Uterus (tissue), 4 donors: ENCODE results near the gene PLA2G4F. TPM values are rescaled to one million over a fixed set of nuclear protein-coding genes. Genes with fewer than 3 reads are reported as not detected.

Experiments used
- DNase-seq, 2 donors: peaks; one replicate each; pipeline ENCODE4 v3.0.0-alpha.2; 2019 to 2020
- H3K27ac ChIP-seq, 2 donors: fragments of 200-600 bp; sonication (generic); 1 replicate in 1 of 2; 2 replicates in 1 of 2; pipeline ENCODE4 v1.5.1; 2016 to 2018
- H3K27me3 ChIP-seq, 2 donors: fragments of 200-600 bp; sonication (generic); one replicate each; pipeline ENCODE4 v1.5.1; 2018 to 2019; ENCODE audit warnings: control low read depth in 1 of 2
- H3K36me3 ChIP-seq, 2 donors: fragments of 200-600 bp; sonication (generic); one replicate each; pipeline ENCODE4 v1.5.1; 2019; ENCODE audit warnings: control low read depth in 1 of 2
- H3K4me1 ChIP-seq, 2 donors: fragments of 200-600 bp; sonication (generic); one replicate each; pipeline ENCODE4 v1.5.1; 2018 to 2019; ENCODE audit warnings: control low read depth in 1 of 2
- H3K4me3 ChIP-seq, 2 donors: fragments of 200-600 bp; sonication (generic); 1 replicate in 1 of 2; 2 replicates in 1 of 2; pipeline ENCODE4 v1.5.1; 2018 to 2019; ENCODE audit warnings: mild to moderate bottlenecking in 1 of 2
- H3K9me3 ChIP-seq, 2 donors: fragments of 200-600 bp; sonication (generic); one replicate each; pipeline ENCODE4 v1.5.1; 2019; ENCODE audit warnings: control low read depth in 1 of 2
- CTCF ChIP-seq, 4 experiments: fragments of 200-600 bp in 2 of 4; fragments of 450-650 bp in 2 of 4; sonication (generic) in 2 of 4; IDR thresholded peaks; one replicate each; pipeline ENCODE4 v1.5.1; 2016 to 2019; ENCODE audit warnings: antibody characterized with exemption in 4 of 4, mild to moderate bottlenecking in 2 of 4, moderate library complexity in 1 of 4
- POLR2A ChIP-seq, 2 donors: fragments of 450-650 bp; IDR thresholded peaks; one replicate each; pipeline ENCODE4 v1.6.1; 2016; ENCODE audit warnings: antibody characterized with exemption in 2 of 2, mild to moderate bottlenecking in 1 of 2, moderate library complexity in 1 of 2
- intact Hi-C: fragments of 100-400 bp; cut with DNase I; formaldehyde crosslinking; loops from one replicate; pipeline ENCODE4 v1.15.1; 2023; ENCODE audit warnings: low total_unique reads
- total RNA-seq, 4 donors: library from RNA; depleted of rRNA in 3 of 4; stranded (reverse); fragments of >200 nt in 3 of 4; gene quantifications; one replicate each; pipeline versions ENCODE4 v1.1.0 to v1.2.4, GENCODE V29; 2014 to 2023
- donor health status: DM: yes; HTN: yes; CAD: no.

The PLA2G4F gene
- total RNA-seq, 4 donors from 2014 or later = 0.26 to 1.5 (median 0.29) TPM; not detected in 1

DNA sequence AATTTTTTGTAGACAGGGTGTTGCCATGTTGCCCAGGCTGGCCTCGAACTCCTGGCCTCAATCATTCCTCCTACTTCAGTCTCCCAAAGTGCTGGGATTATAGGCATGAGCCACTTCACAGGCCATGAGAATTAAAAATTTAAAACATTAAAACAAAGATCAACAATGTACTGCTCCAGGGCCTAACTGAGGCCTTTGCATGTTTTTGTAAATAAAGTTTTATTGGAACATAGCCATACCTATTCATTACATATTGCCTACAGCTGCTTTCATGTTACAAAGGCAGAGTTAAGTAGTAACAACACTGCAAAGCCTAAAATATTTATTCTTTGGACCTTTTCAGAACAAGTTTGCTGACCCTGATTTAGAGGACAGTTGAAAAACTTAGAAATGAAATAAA, 42.1 kb upstream of the PLA2G4F start:
- no peak for DNase-seq
- no peaks in the 10 kb centered on the region for H3K36me3 ChIP-seq
- no peak for TF ChIP-seq CTCF (IDR thresholded peaks at IDR 0.05)
- no peak for TF ChIP-seq POLR2A (IDR thresholded peaks at IDR 0.05)
- H3K4me3 ChIP-seq = no peak overlapping the region
- intact Hi-C loops = no loop called here
- H3K27ac ChIP-seq = no peak overlapping the region
- H3K4me1 ChIP-seq = no peaks in the 10 kb centered on the region
- H3K9me3 ChIP-seq = no peaks in the 10 kb centered on the region
- H3K27me3 ChIP-seq = no peaks in the 10 kb centered on the region

DNA sequence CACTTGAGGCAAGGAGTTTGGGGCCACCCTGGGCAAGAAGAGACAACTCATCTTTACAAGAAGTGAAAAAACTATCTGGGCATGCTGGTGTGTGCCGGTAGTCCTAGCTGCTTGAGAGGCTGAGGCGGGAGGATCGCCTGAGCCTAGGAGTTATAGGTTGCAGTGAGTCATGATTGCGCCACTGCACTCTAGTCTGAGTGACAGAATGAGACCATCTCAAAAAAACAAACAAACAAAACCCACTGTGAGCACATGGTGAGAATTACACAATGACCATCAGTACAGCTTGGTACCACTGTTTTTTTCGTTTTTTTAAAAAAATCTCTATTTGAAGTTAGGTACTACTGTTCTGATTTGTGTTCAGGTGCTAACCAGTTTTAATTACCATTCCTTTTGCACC, 38.1 kb upstream of the PLA2G4F start:
- H3K4me1 ChIP-seq = no peaks in the 10 kb centered on the region
- no peak for DNase-seq
- intact Hi-C loops = no loop called here
- TF ChIP-seq CTCF (IDR thresholded peaks at IDR 0.05) (no peak), POLR2A (IDR thresholded peaks at IDR 0.05) (no peak)
- no peaks in the 10 kb centered on the region for H3K27me3 ChIP-seq
- H3K9me3 ChIP-seq = no peaks in the 10 kb centered on the region
- no peak overlapping the region for H3K4me3 ChIP-seq
- H3K36me3 ChIP-seq = no peaks in the 10 kb centered on the region
- no peak overlapping the region for H3K27ac ChIP-seq

DNA sequence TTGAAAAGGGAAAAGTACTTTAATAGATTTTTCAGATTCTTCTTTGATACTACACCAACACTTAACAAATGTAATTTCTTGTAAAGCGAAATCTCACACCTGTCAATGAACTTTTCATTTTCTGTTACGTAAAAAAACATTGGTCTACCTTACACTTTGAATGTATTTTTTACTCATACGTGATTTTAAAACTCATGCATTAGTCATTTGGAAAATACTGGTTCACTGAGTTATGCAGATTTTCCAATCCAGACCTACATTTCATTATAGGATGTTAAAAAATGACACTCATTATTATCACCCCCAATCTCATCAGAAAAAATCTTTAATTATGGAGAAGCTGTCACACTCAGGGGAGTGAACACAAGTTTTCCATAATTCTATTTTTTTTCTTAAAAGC, 36.9 kb upstream of the PLA2G4F start:
- intact Hi-C loops = no loop called here
- no peaks in the 10 kb centered on the region for H3K4me1 ChIP-seq
- TF ChIP-seq POLR2A (IDR thresholded peaks at IDR 0.05) (no peak), CTCF (IDR thresholded peaks at IDR 0.05) (no peak)

DNA sequence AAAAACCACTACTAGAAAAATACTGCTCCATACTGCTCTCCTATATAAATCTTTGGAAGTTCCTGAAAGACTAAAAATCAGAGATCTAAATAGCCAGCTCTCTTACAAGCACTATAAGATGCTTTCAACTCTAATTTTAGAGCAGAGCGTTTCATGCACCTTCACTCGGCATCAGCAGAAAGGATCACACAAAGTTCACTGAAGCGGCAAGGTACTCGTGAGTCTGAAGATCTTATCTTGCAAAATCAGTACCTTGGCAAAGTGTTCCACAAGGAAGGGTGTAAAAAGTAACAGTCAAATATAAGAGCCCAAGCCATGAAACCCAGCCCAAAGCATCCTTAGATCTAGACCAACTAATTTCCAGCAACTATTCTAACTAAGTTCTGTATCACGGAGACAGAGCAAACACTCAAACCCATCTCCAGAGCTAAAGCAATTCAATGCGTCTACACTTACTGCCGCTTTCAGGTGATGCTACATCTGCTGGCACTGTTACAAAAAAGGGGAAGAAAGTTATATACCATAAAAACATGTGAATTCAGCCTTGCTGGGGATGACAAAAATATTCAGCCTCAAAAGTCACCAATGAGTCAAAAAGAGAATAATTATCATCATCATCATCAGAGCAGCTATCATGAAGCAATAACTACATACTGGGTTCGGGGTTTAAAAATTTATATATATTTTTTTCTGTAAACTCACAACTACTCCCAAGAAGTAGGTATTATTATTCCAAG, 35.3 kb upstream of the PLA2G4F start:
- Histone ChIP-seq H3K27ac (no peak overlapping the region), H3K36me3 (no peaks in the 10 kb centered on the region), H3K27me3 (no peaks in the 10 kb centered on the region), H3K4me1 (no peaks in the 10 kb centered on the region), H3K4me3 (no peak overlapping the region), H3K9me3 (no peaks in the 10 kb centered on the region)
- no peak for DNase-seq
- intact Hi-C loops = no loop called here
- TF ChIP-seq POLR2A (IDR thresholded peaks at IDR 0.05) (no peak), CTCF (IDR thresholded peaks at IDR 0.05) (no peak)

More for the DNA sequence above, 36.9 kb upstream of the PLA2G4F start:
- Histone ChIP-seq H3K27me3 (no peaks in the 10 kb centered on the region), H3K27ac (no peak overlapping the region), H3K36me3 (no peaks in the 10 kb centered on the region), H3K9me3 (no peaks in the 10 kb centered on the region), H3K4me3 (no peak overlapping the region)
- no peak for DNase-seq

DNA sequence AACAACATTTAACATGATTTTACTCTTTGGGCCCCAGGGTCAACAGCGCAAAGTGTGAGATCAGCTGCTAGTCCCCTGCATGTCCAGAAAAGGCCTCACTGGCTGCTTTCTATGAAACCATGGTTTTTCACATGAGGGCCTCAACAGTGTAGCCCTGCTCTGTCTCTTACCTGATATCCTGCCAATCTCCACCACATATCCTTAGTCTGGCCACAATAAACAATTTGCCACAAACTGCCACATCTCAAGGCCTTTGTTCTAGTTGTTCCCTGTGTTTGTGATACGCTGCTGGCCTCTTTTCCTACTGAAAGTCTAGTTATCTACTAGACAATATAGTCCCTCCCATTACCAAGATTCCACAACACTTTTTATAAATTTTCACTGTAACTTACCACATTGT, 33.9 kb upstream of the PLA2G4F start:
- Histone ChIP-seq H3K27me3 (no peaks in the 10 kb centered on the region), H3K36me3 (no peaks in the 10 kb centered on the region), H3K9me3 (no peaks in the 10 kb centered on the region), H3K27ac (no peak overlapping the region), H3K4me3 (no peak overlapping the region), H3K4me1 (no peaks in the 10 kb centered on the region)
- intact Hi-C loops = no loop called here
- DNase-seq = no peak
- TF ChIP-seq POLR2A (IDR thresholded peaks at IDR 0.05) (no peak), CTCF (IDR thresholded peaks at IDR 0.05) (no peak)
